OCI-LY1 (cell line): ENCODE results near the gene CCDC91.

Source experiments
- H2AFZ ChIP-seq: fragments of 200-600 bp; sonication (generic), shearing (Covaris generic); 2 replicates; pipeline ENCODE4 v1.6.0; 2014; ENCODE audit warnings: antibody characterized with exemption, mild to moderate bottlenecking, low read length
- H3F3A ChIP-seq: fragments of 200-600 bp; sonication (generic), shearing (Covaris generic); 2 replicates; pipeline ENCODE4 v1.6.0; 2014; ENCODE audit warnings: mild to moderate bottlenecking, antibody characterized with exemption, low read length, moderate library complexity; ENCODE audit not compliant: insufficient read depth
- H3K27ac ChIP-seq: fragments of 200-600 bp; sonication (generic); 2 replicates; pipeline ENCODE4 v1.5.1; 2014; ENCODE audit warnings: low read length, mixed run types, mild to moderate bottlenecking, low read depth; ENCODE audit not compliant: poor library complexity, severe bottlenecking
- H3K27me3 ChIP-seq: fragments of 200-600 bp; sonication (generic); 2 replicates; pipeline ENCODE4 v1.6.0; 2014; ENCODE audit warnings: antibody characterized with exemption, mild to moderate bottlenecking, low read length, moderate library complexity; ENCODE audit not compliant: insufficient read depth
- H3K36me3 ChIP-seq: fragments of 200-600 bp; sonication (generic); 2 replicates; pipeline ENCODE4 v1.6.1; 2014; ENCODE audit warnings: mild to moderate bottlenecking, antibody characterized with exemption, low read length, moderate library complexity, mixed read lengths; ENCODE audit not compliant: insufficient read depth
- H3K4me1 ChIP-seq: fragments of 200-600 bp; sonication (generic); 2 replicates; pipeline ENCODE4 v1.5.1; 2014; ENCODE audit warnings: mild to moderate bottlenecking, low read length, moderate library complexity; ENCODE audit not compliant: insufficient read depth, severe bottlenecking
- H3K4me2 ChIP-seq: fragments of 200-600 bp; sonication (generic), shearing (Covaris generic); 2 replicates; pipeline ENCODE4 v1.6.1; 2014; ENCODE audit warnings: low read length
- H3K4me3 ChIP-seq: fragments of 200-600 bp; sonication (generic); 2 replicates; pipeline ENCODE4 v1.5.1; 2014; ENCODE audit warnings: low read length, low read depth, mild to moderate bottlenecking, mixed read lengths; ENCODE audit not compliant: poor library complexity, severe bottlenecking
- H3K79me2 ChIP-seq: fragments of 200-600 bp; shearing (Covaris generic); 2 replicates; pipeline ENCODE4 v1.6.1; 2016; ENCODE audit warnings: mixed run types, low read length, mixed read lengths; ENCODE audit not compliant: insufficient read depth
- H3K9ac ChIP-seq: fragments of 200-600 bp; sonication (generic), shearing (Covaris generic); 2 replicates; pipeline ENCODE4 v1.6.1; 2014; ENCODE audit warnings: mild to moderate bottlenecking, low read length, mixed read lengths
- H3K9me2 ChIP-seq: fragments of 200-600 bp; sonication (generic), shearing (Covaris generic); 2 replicates; pipeline ENCODE4 v1.6.1; 2014; ENCODE audit warnings: low read depth, mild to moderate bottlenecking, low read length, mixed read lengths
- H3K9me3 ChIP-seq: fragments of 200-600 bp; shearing (Covaris generic); 2 replicates; pipeline ENCODE4 v1.6.1; 2014; ENCODE audit warnings: low read length, mixed read lengths
- H4K20me1 ChIP-seq: fragments of 200-600 bp; sonication (generic), shearing (Covaris generic); 2 replicates; pipeline ENCODE4 v1.6.0; 2016; ENCODE audit warnings: mild to moderate bottlenecking, low read length; ENCODE audit not compliant: insufficient read depth
- CTCF ChIP-seq: fragments of 200-600 bp; sonication (generic), shearing (Covaris generic); IDR thresholded peaks from 2 replicates; pipeline ENCODE4 v1.5.1; 2017; ENCODE audit warnings: mild to moderate bottlenecking, antibody characterized with exemption, low read length, moderate library complexity, mixed read lengths
- EZH2 ChIP-seq: fragments of 200-600 bp; sonication (generic), shearing (Covaris generic); IDR thresholded peaks from 2 replicates; pipeline ENCODE4 v1.8.0; 2017; ENCODE audit warnings: borderline replicate concordance, mixed run types, mild to moderate bottlenecking, antibody characterized with exemption, low read length, moderate library complexity, mixed read lengths

Gene CCDC91

DNA sequence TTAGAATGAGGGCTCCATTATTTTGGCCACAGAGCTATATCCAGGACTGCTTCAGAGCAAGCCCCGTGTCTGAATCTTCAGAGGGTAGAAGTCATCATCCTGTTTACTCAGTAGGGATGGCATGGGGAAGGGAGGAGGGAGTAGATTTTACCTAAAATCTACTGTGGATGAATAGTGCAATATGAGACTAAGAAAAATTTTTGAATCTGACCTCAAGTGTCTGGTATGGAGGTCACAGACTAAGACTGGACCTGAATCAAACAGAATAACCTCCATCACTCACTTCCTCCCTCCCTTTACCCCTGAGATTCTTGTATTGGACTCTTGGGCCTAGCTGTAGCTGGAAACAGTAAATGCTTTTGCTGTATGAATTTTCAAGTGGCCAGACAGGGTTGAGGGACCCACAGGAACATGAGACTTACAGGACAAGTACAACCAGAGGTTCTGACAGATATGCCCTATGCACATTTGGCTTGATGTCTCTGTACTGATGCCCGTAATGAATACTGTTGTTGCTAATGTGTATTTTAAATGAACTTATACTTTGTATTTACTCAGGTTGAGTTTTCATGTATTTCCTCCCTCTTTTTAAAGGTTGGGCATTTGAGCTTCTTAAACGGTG, 78.5 kb downstream of the CCDC91 start:
- H3K4me2 ChIP-seq, result no peak overlapping the region
- peaks cover 5% of the 10 kb centered on the region; the same call in 1 of the 2 replicates for H3F3A ChIP-seq
- H3K27ac ChIP-seq, result no peak overlapping the region
- no peaks in the 10 kb centered on the region for H3K27me3 ChIP-seq
- H2AFZ ChIP-seq, result no peak overlapping the region
- no peaks in the 10 kb centered on the region for H3K4me1 ChIP-seq
- H3K36me3 ChIP-seq, result peaks cover 6% of the 10 kb centered on the region; the same call in 1 of the 2 replicates
- H4K20me1 ChIP-seq, result no peaks in the 10 kb centered on the region
- no peak overlapping the region for H3K4me3 ChIP-seq
- no peaks in the 10 kb centered on the region for H3K9me2 ChIP-seq
- no peak overlapping the region for H3K9ac ChIP-seq
- no peak for TF ChIP-seq CTCF
- no peak for TF ChIP-seq EZH2
- no peaks in the 10 kb centered on the region for H3K79me2 ChIP-seq
- 0 out of 2 replicates have a peak, but pooled peaks cover 4% of the 10 kb centered on the region for H3K9me3 ChIP-seq

- Histone ChIP-seq H2AFZ (no peak overlapping the region), H3K4me1 (no peaks in the 10 kb centered on the region), H3F3A (peaks cover 5% of the 10 kb centered on the region; the same call in 1 of the 2 replicates), H3K9me3 (0 out of 2 replicates have a peak, but pooled peaks cover 4% of the 10 kb centered on the region), H3K4me3 (no peak overlapping the region), H3K9me2 (no peaks in the 10 kb centered on the region), H3K9ac (no peak overlapping the region), H3K79me2 (no peaks in the 10 kb centered on the region), H3K27me3 (no peaks in the 10 kb centered on the region), H3K27ac (no peak overlapping the region), H3K36me3 (peaks cover 6% of the 10 kb centered on the region; the same call in 1 of the 2 replicates), H4K20me1 (no peaks in the 10 kb centered on the region), H3K4me2 (no peak overlapping the region)
- TF ChIP-seq EZH2, result no peak
- no peak for TF ChIP-seq CTCF
Observed at GRCh38 chr12:28269851-28270250, 79.6 kb downstream of the CCDC91 start.

DNA sequence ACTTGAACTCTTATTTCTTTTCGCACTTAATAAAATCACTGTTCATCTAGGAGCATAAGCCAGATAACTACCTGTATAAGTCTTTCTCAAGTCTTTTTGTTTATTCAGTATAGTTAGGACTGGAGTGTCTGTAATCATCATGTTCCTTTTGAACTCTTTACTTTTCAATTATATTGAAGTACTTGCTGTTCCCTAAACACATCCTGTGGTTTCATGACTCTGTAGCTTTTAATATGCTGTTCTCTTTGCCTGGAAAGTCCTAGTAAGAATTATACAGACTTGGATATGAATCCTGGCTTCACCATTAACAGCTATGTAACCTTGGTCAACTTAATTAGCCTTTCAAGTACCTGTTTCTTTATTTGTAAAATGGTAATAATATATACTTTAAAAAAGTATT, 88.2 kb downstream of the CCDC91 start:
- H3K4me1 ChIP-seq, result no peaks in the 10 kb centered on the region
- H2AFZ ChIP-seq, result no peak overlapping the region
- no peaks in the 10 kb centered on the region for H3F3A ChIP-seq
- TF ChIP-seq CTCF, result no peak
- TF ChIP-seq EZH2, result no peak
- no peak overlapping the region for H3K27ac ChIP-seq
- H3K9me2 ChIP-seq, result no peaks in the 10 kb centered on the region
- no peak overlapping the region for H3K9ac ChIP-seq
- peaks cover 2% of the 10 kb centered on the region; the same call in 1 of the 2 replicates for H3K9me3 ChIP-seq
- H3K27me3 ChIP-seq, result no peaks in the 10 kb centered on the region
- H4K20me1 ChIP-seq, result no peaks in the 10 kb centered on the region
- no peaks in the 10 kb centered on the region for H3K79me2 ChIP-seq
- H3K4me3 ChIP-seq, result no peak overlapping the region
- H3K4me2 ChIP-seq, result no peak overlapping the region
- H3K36me3 ChIP-seq, result no peaks in the 10 kb centered on the region
